ENCODE data around the gene TCP1.

DNA sequence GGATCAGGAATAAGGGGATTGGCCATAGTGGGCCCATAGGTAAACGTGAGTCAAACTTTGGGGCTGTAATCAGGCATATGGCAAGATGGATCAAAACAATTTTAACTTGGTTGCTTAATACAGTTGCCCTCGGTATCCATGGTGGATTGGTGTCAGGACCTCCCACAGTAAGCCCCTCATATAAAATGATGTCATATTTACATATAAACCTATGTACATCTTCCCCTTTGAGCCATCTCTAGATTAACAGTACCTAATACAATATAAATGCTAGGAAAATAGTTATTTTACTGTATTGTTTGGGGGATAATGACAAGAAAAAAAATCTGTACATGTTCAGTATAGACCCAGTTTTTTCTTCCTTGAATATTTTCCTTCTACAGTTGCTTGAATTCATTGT lies 35.0 kb downstream of the TCP1 start:
- TF ChIP-seq CTCF (IDR thresholded peaks at IDR 0.05), result no peak
- TF ChIP-seq POLR2A (IDR thresholded peaks at IDR 0.05), result no peak
